ENCODE data around the gene ISM2. TPM values are rescaled to one million over a fixed set of nuclear protein-coding genes. Genes with fewer than 3 reads are reported as not detected.
"Not testable (repeated sequence)": the region's sequence is repeated elsewhere in the genome, so short reads cannot be mapped to it uniquely, and the experiment has no call there.

The ISM2 gene
- total RNA-seq, 4 donors from 2014 or later = not detected

DNA sequence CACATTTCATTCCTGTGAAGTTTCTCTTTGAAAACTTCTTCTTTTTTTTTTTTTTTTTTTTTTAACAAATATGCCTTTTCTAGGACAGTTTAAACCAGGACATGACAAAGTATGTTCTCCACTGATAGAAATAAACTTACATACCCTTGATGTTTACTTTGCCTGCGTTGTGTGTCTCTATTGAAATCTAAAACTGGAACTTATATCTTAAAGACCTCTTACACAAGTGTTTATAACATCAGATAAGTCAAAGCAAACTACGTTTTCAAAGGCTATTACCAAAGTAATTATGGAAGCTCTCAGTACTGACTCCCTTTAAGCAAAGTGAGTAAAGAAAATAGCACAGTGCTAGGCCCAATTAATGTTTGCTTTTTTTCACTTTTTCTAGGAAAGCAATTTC is 30.6 kb upstream of the ISM2 start:
- H3K27me3 ChIP-seq = no peaks in the 10 kb centered on the region
- no peak overlapping the region for H3K4me3 ChIP-seq
- H3K36me3 ChIP-seq = peaks cover 0 to 4% (median 0%) of the 10 kb centered on the region in 3 donors
- no peak for DNase-seq
- H3K9me3 ChIP-seq = no peaks in the 10 kb centered on the region
- no peak overlapping the region for H3K27ac ChIP-seq
- H3K4me1 ChIP-seq = no peaks in the 10 kb centered on the region
- TF ChIP-seq POLR2A (IDR thresholded peaks at IDR 0.05) = no peak

DNA sequence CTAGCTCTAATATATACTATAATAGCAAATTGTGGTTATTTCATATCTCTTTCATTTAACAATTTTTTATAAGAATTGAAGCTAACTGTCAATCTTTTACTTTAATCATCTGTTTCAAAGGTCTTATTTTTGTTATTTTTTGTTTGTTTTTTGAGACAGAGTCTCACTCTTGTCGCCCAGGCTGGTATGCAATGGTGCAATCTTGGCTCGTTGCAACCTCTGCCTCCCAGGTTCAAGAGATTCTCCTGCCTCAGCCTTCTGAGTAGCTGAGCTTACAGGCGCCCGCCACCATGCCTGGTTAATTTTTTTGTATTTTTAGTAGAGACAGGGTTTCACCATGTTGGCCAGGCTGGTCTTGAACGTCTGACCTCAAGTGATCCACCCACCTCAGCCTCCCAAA is 30.1 kb upstream of the ISM2 start:
- not testable (repeated sequence) for H3K4me3 ChIP-seq, H3K4me1 ChIP-seq, H3K27me3 ChIP-seq, H3K27ac ChIP-seq, DNase-seq, H3K9me3 ChIP-seq, H3K36me3 ChIP-seq

- Histone ChIP-seq H3K27me3 (no peaks in the 10 kb centered on the region), H3K4me1 (no peaks in the 10 kb centered on the region), H3K9me3 (no peaks in the 10 kb centered on the region), H3K4me3 (no peak overlapping the region), H3K27ac (no peak overlapping the region), H3K36me3 (peaks cover 0 to 15% (median 0%) of the 10 kb centered on the region in 3 donors)
- DNase-seq = no peak
- no peak for TF ChIP-seq POLR2A (IDR thresholded peaks at IDR 0.05)
- TF ChIP-seq, protein P1, sequence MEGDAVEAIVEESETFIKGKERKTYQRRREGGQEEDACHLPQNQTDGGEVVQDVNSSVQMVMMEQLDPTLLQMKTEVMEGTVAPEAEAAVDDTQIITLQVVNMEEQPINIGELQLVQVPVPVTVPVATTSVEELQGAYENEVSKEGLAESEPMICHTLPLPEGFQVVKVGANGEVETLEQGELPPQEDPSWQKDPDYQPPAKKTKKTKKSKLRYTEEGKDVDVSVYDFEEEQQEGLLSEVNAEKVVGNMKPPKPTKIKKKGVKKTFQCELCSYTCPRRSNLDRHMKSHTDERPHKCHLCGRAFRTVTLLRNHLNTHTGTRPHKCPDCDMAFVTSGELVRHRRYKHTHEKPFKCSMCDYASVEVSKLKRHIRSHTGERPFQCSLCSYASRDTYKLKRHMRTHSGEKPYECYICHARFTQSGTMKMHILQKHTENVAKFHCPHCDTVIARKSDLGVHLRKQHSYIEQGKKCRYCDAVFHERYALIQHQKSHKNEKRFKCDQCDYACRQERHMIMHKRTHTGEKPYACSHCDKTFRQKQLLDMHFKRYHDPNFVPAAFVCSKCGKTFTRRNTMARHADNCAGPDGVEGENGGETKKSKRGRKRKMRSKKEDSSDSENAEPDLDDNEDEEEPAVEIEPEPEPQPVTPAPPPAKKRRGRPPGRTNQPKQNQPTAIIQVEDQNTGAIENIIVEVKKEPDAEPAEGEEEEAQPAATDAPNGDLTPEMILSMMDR (IDR thresholded peaks at IDR 0.05) = no peak
Observed at GRCh38 chr14:77526266-77526665, 27.6 kb upstream of the ISM2 start.

DNA sequence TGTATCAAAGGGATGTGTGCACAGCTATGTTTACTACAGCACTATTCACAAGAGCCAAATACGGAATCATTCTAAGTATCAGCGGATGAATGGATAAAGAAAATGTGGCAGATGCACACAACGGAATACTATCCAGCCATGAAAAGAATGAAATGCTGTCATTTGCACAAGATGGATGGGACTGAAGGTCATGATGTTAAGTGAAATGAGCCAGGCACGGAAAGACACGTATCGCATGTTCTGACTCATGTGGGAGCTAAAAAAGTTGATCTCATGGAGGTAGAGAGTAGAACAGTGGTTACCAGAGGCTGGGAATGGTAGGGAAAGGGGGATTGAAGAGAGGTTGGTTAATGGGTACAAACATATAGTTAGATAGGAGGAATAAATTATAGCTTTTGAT is 25.9 kb upstream of the ISM2 start:
- H3K4me1 ChIP-seq = no peaks in the 10 kb centered on the region

DNA sequence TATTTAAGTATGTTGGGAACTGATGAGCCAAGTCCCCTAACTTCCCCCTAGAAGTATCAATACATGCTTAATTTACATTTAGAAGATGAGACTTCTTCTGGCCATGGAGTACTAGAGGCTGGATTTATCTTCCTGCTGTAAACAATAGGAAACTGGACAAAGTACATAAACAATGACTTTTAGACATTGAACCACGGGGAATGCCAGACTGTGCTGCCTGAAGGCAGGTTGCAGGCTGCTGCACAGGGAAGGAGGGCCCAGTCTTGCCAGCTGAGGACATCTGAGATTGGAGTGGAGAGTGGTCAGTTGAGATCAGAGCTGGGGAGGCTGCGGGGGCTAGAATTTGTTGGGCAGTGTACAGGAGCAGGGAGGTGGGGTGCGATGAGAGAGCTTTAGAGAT is 24.5 kb upstream of the ISM2 start:
- TF ChIP-seq POLR2A (IDR thresholded peaks at IDR 0.05) = no peak
- TF ChIP-seq, protein P1 (IDR thresholded peaks at IDR 0.05) = no peak
- DNase-seq = no peak
- Histone ChIP-seq H3K9me3 (no peaks in the 10 kb centered on the region), H3K27me3 (no peaks in the 10 kb centered on the region), H3K4me1 (no peaks in the 10 kb centered on the region), H3K36me3 (peaks cover 0 to 41% (median 0%) of the 10 kb centered on the region in 3 donors), H3K4me3 (no peak overlapping the region), H3K27ac (no peak overlapping the region)

More for the DNA sequence above, 25.9 kb upstream of the ISM2 start:
- Histone ChIP-seq H3K4me3 (no peak overlapping the region), H3K36me3 (peaks cover 0 to 27% (median 0%) of the 10 kb centered on the region in 3 donors), H3K27me3 (no peaks in the 10 kb centered on the region), H3K27ac (no peak overlapping the region), H3K9me3 (no peaks in the 10 kb centered on the region)
- no peak for DNase-seq
- no peak for TF ChIP-seq POLR2A (IDR thresholded peaks at IDR 0.05)
- TF ChIP-seq, protein P1 (IDR thresholded peaks at IDR 0.05) = no peak

- no peak for DNase-seq
- Histone ChIP-seq H3K4me3 (no peak overlapping the region), H3K9me3 (no peaks in the 10 kb centered on the region), H3K36me3 (peaks cover 0 to 64% (median 0%) of the 10 kb centered on the region in 3 donors), H3K27me3 (no peaks in the 10 kb centered on the region), H3K27ac (no peak overlapping the region), H3K4me1 (no peaks in the 10 kb centered on the region)
- TF ChIP-seq POLR2A (IDR thresholded peaks at IDR 0.05) = no peak
- TF ChIP-seq, protein P1 (IDR thresholded peaks at IDR 0.05) = no peak
Observed at GRCh38 chr14:77520555-77520954, 21.9 kb upstream of the ISM2 start.

GRCh38 chr14:77516126-77516525 is 17.5 kb upstream of the ISM2 start:
- TF ChIP-seq POLR2A (IDR thresholded peaks at IDR 0.05) = no peak
- TF ChIP-seq, protein P1 (IDR thresholded peaks at IDR 0.05) = no peak
- DNase-seq = no peak
- Histone ChIP-seq H3K4me1 (no peaks in the 10 kb centered on the region), H3K9me3 (no peaks in the 10 kb centered on the region), H3K4me3 (no peak overlapping the region), H3K36me3 (peaks cover 0 to 79% (median 0%) of the 10 kb centered on the region in 3 donors), H3K27me3 (no peaks in the 10 kb centered on the region), H3K27ac (no peak overlapping the region)
